HepG2 (cell line): Measurements from ENCODE around the gene GIPC1. TPM values are rescaled to one million over a fixed set of nuclear protein-coding genes. Genes with fewer than 3 reads are reported as not detected.

ENCODE experiments used
- AGO2 ChIP-seq: fragments of 200-400 bp; formaldehyde crosslinking; optimal IDR thresholded peaks from 2 replicates; pipeline ENCODE3; 2017; ENCODE audit warnings: mild to moderate bottlenecking, low read depth, low read length, moderate library complexity
- ARID2 ChIP-seq: sonication (generic); formaldehyde crosslinking; IDR thresholded peaks from 2 replicates; pipeline ENCODE4 v1.8.1; 2022; ENCODE audit warnings: mild to moderate bottlenecking, missing genetic modification reagents, borderline replicate concordance
- ATF5 ChIP-seq: sonication (generic); formaldehyde crosslinking; IDR thresholded peaks from 2 replicates; pipeline ENCODE4 v1.4.0; 2020; ENCODE audit warnings: mild to moderate bottlenecking, low read depth, missing genetic modification reagents
- CEBPG ChIP-seq: IDR thresholded peaks from 2 replicates; pipeline ENCODE4 v1.6.1; 2016
- FIP1L1 ChIP-seq: fragments of 200-400 bp; formaldehyde crosslinking; IDR thresholded peaks from 2 replicates; pipeline ENCODE4 v1.6.1; 2018; ENCODE audit warnings: low read depth, mild to moderate bottlenecking, low read length, moderate library complexity, borderline replicate concordance; ENCODE audit not compliant: insufficient read depth
- HIC2 ChIP-seq: sonication (generic); formaldehyde crosslinking; IDR thresholded peaks from 2 replicates; pipeline ENCODE4 v1.9.0; 2022; ENCODE audit warnings: low read depth, missing genetic modification reagents
- IRF9 ChIP-seq: sonication (generic); formaldehyde crosslinking; IDR thresholded peaks from 2 replicates; pipeline ENCODE4 v1.8.0; 2022; ENCODE audit warnings: missing genetic modification reagents, mild to moderate bottlenecking, borderline replicate concordance
- KAT2B ChIP-seq: fragments of 150-350 bp; IDR thresholded peaks from 2 replicates; pipeline ENCODE4 v1.6.1; 2014; ENCODE audit warnings: low read depth, low read length, borderline replicate concordance
- KMT2A ChIP-seq: sonication (generic); formaldehyde crosslinking; IDR thresholded peaks from 2 replicates; pipeline ENCODE4 v1.4.0; 2020; ENCODE audit warnings: missing genetic modification reagents
- NFRKB ChIP-seq: fragments of 450-650 bp; IDR thresholded peaks from 2 replicates; pipeline ENCODE4 v1.6.1; 2017
- POLR2AphosphoS2 ChIP-seq: IDR thresholded peaks from 2 replicates; pipeline ENCODE4 v1.6.1; 2011; ENCODE audit warnings: low read depth, low read length, improper control_type of control experiment
- SNAPC2 ChIP-seq: sonication (generic); formaldehyde crosslinking; IDR thresholded peaks from 2 replicates; pipeline ENCODE4 v1.8.1; 2022; ENCODE audit warnings: mild to moderate bottlenecking, missing genetic modification reagents
- THYN1 ChIP-seq: sonication (generic); formaldehyde crosslinking; IDR thresholded peaks from 2 replicates; pipeline ENCODE4 v1.8.1; 2023; ENCODE audit warnings: low read depth, mild to moderate bottlenecking, moderate library complexity, missing genetic modification reagents, borderline replicate concordance
- ZNF230 ChIP-seq: sonication (generic); formaldehyde crosslinking; IDR thresholded peaks from 2 replicates; pipeline ENCODE4 v1.4.0; 2020; ENCODE audit warnings: mild to moderate bottlenecking, missing genetic modification reagents
- ZNF24 ChIP-seq: fragments of 450-650 bp; IDR thresholded peaks from 2 replicates; pipeline ENCODE4 v1.6.1; 2017; ENCODE audit warnings: antibody characterized with exemption, mild to moderate bottlenecking
- ZNF251 ChIP-seq: sonication (generic); formaldehyde crosslinking; IDR thresholded peaks from 2 replicates; pipeline ENCODE4 v1.9.0; 2021; ENCODE audit warnings: mild to moderate bottlenecking, missing genetic modification reagents
- polyA plus RNA-seq, 8 experiments: library from polyadenylated mRNA; depleted of rRNA in 3 of 8; stranded (reverse) in 7 of 8; unstranded in 1 of 8; fragments of >200 nt; fragmentation: Illumina TruSeq in 4 of 8; extraction: Trizol in 4 of 8; gene quantifications; 2 replicates each; pipeline versions ENCODE4 v1.2.1 to v1.2.3, GENCODE V29; 2011 to 2016; ENCODE audit warnings: low read depth in 4 of 8, missing spikeins in 1 of 8, mixed read lengths in 1 of 8; ENCODE audit not compliant: insufficient read depth in 1 of 8
- total RNA-seq, 5 experiments: library from RNA; depleted of rRNA; stranded (reverse); fragments of >200 nt; fragmentation: Illumina TruSeq; extraction: Trizol; gene quantifications; 2 replicates each; pipeline ENCODE4 v1.2.3, GENCODE V29; 2016; ENCODE audit warnings: low read depth in 1 of 5
- TF ChIP-seq, protein P1 (sequence below): sonication (generic); formaldehyde crosslinking; IDR thresholded peaks from 2 replicates; pipeline ENCODE4 v1.4.0; 2020; ENCODE audit warnings: missing genetic modification reagents
- TF ChIP-seq, protein P2 (sequence below): sonication (generic); formaldehyde crosslinking; IDR thresholded peaks from 2 replicates; pipeline ENCODE4 v1.9.0; 2021; ENCODE audit warnings: missing genetic modification reagents, borderline replicate concordance
- TF ChIP-seq, protein P3 (sequence below): sonication (generic); formaldehyde crosslinking; conservative IDR thresholded peaks from 2 replicates; pipeline ENCODE4 v1.5.0; 2020; ENCODE audit warnings: missing genetic modification reagents

GIPC1 gene
- total and polyA plus RNA-seq, 2 of the 13 experiments (the other 11 are each of a cell fraction or from before 2014, with no cell fraction given): 27.1 to 48.1 TPM

DNA sequence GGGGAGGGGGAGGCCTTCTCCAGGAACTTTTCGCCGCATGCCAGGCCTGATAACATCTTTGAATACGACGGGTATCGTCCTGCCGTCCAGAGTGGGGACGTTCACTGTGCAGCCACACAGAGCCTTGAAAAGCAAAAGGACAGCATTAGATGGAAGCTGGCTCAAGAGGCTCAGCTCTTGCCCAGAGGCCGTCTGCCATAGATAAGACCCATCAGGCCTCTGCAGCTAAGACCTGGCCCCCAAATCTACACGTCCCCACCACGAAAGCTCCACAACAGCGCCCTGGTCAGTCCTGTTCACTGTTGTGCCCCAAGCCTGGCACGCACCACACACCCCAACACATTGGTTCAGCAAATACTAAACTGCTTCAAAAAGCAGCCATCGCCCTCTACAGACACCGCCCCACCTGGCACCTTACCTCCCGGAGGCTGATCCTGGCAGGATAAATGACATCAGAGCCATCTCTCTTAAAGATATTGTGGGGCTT lies 20.2 kb upstream of the GIPC1 start (continued):
- TF ChIP-seq ATF5 (CRISPR knock-in tag) (no peak), KMT2A (CRISPR knock-in tag) (0 out of 2 replicates have a peak, but pooled peaks have one; percentile 20), IRF9 (CRISPR knock-in tag) (no peak), KAT2B (no peak), ZNF251 (CRISPR knock-in tag) (no peak), HIC2 (no peak), SNAPC2 (CRISPR knock-in tag) (no peak), FIP1L1 (0 out of 2 replicates have a peak, but pooled peaks have one; percentile 64), POLR2AphosphoS2 (no peak), ZNF24 (no peak), CEBPG (CRISPR knock-in tag) (no peak), AGO2 (peak; percentile 35), ARID2 (CRISPR knock-in tag) (no peak), ZNF230 (CRISPR knock-in tag) (no peak), NFRKB (no peak), THYN1 (CRISPR knock-in tag) (no peak)
- TF ChIP-seq, protein P1, sequence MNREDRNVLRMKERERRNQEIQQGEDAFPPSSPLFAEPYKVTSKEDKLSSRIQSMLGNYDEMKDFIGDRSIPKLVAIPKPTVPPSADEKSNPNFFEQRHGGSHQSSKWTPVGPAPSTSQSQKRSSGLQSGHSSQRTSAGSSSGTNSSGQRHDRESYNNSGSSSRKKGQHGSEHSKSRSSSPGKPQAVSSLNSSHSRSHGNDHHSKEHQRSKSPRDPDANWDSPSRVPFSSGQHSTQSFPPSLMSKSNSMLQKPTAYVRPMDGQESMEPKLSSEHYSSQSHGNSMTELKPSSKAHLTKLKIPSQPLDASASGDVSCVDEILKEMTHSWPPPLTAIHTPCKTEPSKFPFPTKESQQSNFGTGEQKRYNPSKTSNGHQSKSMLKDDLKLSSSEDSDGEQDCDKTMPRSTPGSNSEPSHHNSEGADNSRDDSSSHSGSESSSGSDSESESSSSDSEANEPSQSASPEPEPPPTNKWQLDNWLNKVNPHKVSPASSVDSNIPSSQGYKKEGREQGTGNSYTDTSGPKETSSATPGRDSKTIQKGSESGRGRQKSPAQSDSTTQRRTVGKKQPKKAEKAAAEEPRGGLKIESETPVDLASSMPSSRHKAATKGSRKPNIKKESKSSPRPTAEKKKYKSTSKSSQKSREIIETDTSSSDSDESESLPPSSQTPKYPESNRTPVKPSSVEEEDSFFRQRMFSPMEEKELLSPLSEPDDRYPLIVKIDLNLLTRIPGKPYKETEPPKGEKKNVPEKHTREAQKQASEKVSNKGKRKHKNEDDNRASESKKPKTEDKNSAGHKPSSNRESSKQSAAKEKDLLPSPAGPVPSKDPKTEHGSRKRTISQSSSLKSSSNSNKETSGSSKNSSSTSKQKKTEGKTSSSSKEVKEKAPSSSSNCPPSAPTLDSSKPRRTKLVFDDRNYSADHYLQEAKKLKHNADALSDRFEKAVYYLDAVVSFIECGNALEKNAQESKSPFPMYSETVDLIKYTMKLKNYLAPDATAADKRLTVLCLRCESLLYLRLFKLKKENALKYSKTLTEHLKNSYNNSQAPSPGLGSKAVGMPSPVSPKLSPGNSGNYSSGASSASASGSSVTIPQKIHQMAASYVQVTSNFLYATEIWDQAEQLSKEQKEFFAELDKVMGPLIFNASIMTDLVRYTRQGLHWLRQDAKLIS (CRISPR knock-in tag): no peak
- TF ChIP-seq, protein P2, sequence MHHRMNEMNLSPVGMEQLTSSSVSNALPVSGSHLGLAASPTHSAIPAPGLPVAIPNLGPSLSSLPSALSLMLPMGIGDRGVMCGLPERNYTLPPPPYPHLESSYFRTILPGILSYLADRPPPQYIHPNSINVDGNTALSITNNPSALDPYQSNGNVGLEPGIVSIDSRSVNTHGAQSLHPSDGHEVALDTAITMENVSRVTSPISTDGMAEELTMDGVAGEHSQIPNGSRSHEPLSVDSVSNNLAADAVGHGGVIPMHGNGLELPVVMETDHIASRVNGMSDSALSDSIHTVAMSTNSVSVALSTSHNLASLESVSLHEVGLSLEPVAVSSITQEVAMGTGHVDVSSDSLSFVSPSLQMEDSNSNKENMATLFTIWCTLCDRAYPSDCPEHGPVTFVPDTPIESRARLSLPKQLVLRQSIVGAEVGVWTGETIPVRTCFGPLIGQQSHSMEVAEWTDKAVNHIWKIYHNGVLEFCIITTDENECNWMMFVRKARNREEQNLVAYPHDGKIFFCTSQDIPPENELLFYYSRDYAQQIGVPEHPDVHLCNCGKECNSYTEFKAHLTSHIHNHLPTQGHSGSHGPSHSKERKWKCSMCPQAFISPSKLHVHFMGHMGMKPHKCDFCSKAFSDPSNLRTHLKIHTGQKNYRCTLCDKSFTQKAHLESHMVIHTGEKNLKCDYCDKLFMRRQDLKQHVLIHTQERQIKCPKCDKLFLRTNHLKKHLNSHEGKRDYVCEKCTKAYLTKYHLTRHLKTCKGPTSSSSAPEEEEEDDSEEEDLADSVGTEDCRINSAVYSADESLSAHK (CRISPR knock-in tag): no peak
- TF ChIP-seq, protein P3, sequence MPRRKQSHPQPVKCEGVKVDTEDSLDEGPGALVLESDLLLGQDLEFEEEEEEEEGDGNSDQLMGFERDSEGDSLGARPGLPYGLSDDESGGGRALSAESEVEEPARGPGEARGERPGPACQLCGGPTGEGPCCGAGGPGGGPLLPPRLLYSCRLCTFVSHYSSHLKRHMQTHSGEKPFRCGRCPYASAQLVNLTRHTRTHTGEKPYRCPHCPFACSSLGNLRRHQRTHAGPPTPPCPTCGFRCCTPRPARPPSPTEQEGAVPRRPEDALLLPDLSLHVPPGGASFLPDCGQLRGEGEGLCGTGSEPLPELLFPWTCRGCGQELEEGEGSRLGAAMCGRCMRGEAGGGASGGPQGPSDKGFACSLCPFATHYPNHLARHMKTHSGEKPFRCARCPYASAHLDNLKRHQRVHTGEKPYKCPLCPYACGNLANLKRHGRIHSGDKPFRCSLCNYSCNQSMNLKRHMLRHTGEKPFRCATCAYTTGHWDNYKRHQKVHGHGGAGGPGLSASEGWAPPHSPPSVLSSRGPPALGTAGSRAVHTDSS: no peak
